H9 (cell line): ENCODE results near the gene CASQ2. TPM values are rescaled to one million over a fixed set of nuclear protein-coding genes. Genes with fewer than 3 reads are reported as not detected.

Source experiments
- DNase-seq: peaks from one replicate; pipeline ENCODE4 v3.0.0-alpha.2; 2017
- H2AFZ ChIP-seq: one replicate; pipeline ENCODE4 v1.6.1; 2013; ENCODE audit warnings: mild to moderate bottlenecking, low read length, control low read depth, moderate library complexity
- H2AK5ac ChIP-seq: 2 replicates; pipeline ENCODE4 v1.6.1; 2013; ENCODE audit warnings: low read length, control low read depth, mixed read lengths; ENCODE audit not compliant: insufficient read length
- H2BK120ac ChIP-seq: one replicate; pipeline ENCODE4 v1.6.1; 2013; ENCODE audit warnings: low read depth, mild to moderate bottlenecking, low read length, control low read depth, inconsistent platforms; ENCODE audit not compliant: poor library complexity, severe bottlenecking
- H2BK12ac ChIP-seq: 2 replicates; pipeline ENCODE4 v1.6.1; 2013; ENCODE audit warnings: low read length, control low read depth, mixed read lengths, low read depth; ENCODE audit not compliant: insufficient read length
- H2BK15ac ChIP-seq: 2 replicates; pipeline ENCODE4 v1.6.1; 2013; ENCODE audit warnings: low read depth, low read length, control low read depth
- H2BK20ac ChIP-seq: one replicate; pipeline ENCODE4 v1.6.1; 2013; ENCODE audit warnings: low read depth, mild to moderate bottlenecking, low read length, control low read depth, inconsistent platforms; ENCODE audit not compliant: poor library complexity, severe bottlenecking
- H2BK5ac ChIP-seq: 2 replicates; pipeline ENCODE4 v1.6.1; 2013; ENCODE audit warnings: low read length, control low read depth, mixed read lengths; ENCODE audit not compliant: insufficient read length
- H3K14ac ChIP-seq: 2 replicates; pipeline ENCODE4 v1.6.1; 2013; ENCODE audit warnings: low read length, control low read depth; ENCODE audit not compliant: insufficient read depth
- H3K18ac ChIP-seq: 2 replicates; pipeline ENCODE4 v1.6.1; 2013; ENCODE audit warnings: low read depth, mild to moderate bottlenecking, mixed read lengths, low read length, control low read depth; ENCODE audit not compliant: insufficient read length
- H3K23ac ChIP-seq: 2 replicates; pipeline ENCODE4 v1.6.1; 2013; ENCODE audit warnings: low read length, control low read depth, mixed read lengths, low read depth; ENCODE audit not compliant: insufficient read length
- H3K23me2 ChIP-seq: 2 replicates; pipeline ENCODE4 v1.6.1; 2013; ENCODE audit warnings: low read depth, mild to moderate bottlenecking, mixed read lengths, low read length, control low read depth; ENCODE audit not compliant: insufficient read length, poor library complexity, severe bottlenecking
- H3K27ac ChIP-seq: 2 replicates; pipeline ENCODE4 v1.5.1; 2013; ENCODE audit warnings: low read length, control low read depth, mixed read lengths, low read depth; ENCODE audit not compliant: insufficient read length
- H3K27me3 ChIP-seq: 2 replicates; pipeline ENCODE4 v1.6.1; 2013; ENCODE audit warnings: low read length, control low read depth, inconsistent platforms; ENCODE audit not compliant: insufficient read depth
- H3K4ac ChIP-seq: 2 replicates; pipeline ENCODE4 v1.6.1; 2013; ENCODE audit warnings: low read depth, mild to moderate bottlenecking, control low read depth, inconsistent platforms, low read length, moderate library complexity
- H3K4me1 ChIP-seq: 2 replicates; pipeline ENCODE4 v1.6.1; 2013; ENCODE audit warnings: low read length, control low read depth, inconsistent platforms; ENCODE audit not compliant: insufficient read depth
- H3K4me2 ChIP-seq: 2 replicates; pipeline ENCODE4 v1.6.1; 2013; ENCODE audit warnings: low read length, control low read depth, mixed read lengths; ENCODE audit not compliant: insufficient read length, insufficient read depth
- H3K56ac ChIP-seq: 2 replicates; pipeline ENCODE4 v1.6.1; 2013; ENCODE audit warnings: low read depth, mild to moderate bottlenecking, mixed read lengths, low read length, control low read depth; ENCODE audit not compliant: insufficient read length
- H3K79me1 ChIP-seq: 2 replicates; pipeline ENCODE4 v1.6.1; 2013; ENCODE audit warnings: low read depth, mild to moderate bottlenecking, moderate library complexity, low read length, control low read depth, inconsistent platforms; ENCODE audit not compliant: insufficient read depth, poor library complexity, severe bottlenecking
- H3K79me2 ChIP-seq: 2 replicates; pipeline ENCODE4 v1.6.1; 2013; ENCODE audit warnings: low read length, control low read depth, inconsistent platforms; ENCODE audit not compliant: insufficient read depth
- H3K9ac ChIP-seq: 2 replicates; pipeline ENCODE4 v1.6.1; 2013; ENCODE audit warnings: low read length, control low read depth, mixed read lengths; ENCODE audit not compliant: insufficient read length; ENCODE audit errors: extremely low read depth
- H3K9me3 ChIP-seq: one replicate; pipeline ENCODE4 v1.6.1; 2013; ENCODE audit warnings: low read depth, low read length, inconsistent platforms; ENCODE audit not compliant: control insufficient read depth
- H3T11ph ChIP-seq: one replicate; pipeline ENCODE4 v1.6.1; 2013; ENCODE audit warnings: mild to moderate bottlenecking, low read length, control low read depth, inconsistent platforms
- H4K20me1 ChIP-seq: one replicate; pipeline ENCODE4 v1.6.1; 2013; ENCODE audit not compliant: control insufficient read depth, insufficient read length, insufficient read depth
- H4K5ac ChIP-seq: 2 replicates; pipeline ENCODE4 v1.6.1; 2013; ENCODE audit warnings: low read depth, mild to moderate bottlenecking, mixed read lengths, low read length, control low read depth; ENCODE audit not compliant: insufficient read length
- H4K8ac ChIP-seq: replicated peaks from 2 replicates; pipeline ENCODE4 v1.6.1; 2013; ENCODE audit warnings: low read length, control low read depth, mixed read lengths, low read depth; ENCODE audit not compliant: insufficient read length
- H4K91ac ChIP-seq: 2 replicates; pipeline ENCODE4 v1.6.1; 2013; ENCODE audit warnings: low read depth, mild to moderate bottlenecking, moderate library complexity, mixed read lengths, low read length, control low read depth; ENCODE audit not compliant: insufficient read length
- H3K27ac Mint-ChIP-seq, 3 experiments: 2 replicates in 2 of 3; 3 replicates in 1 of 3; pipeline ENCODE4 v1.8.0; 2020 to 2021; ENCODE audit warnings: mixed read lengths in 3 of 3, mild to moderate bottlenecking in 1 of 3, moderate library complexity in 1 of 3
- H3K27me3 Mint-ChIP-seq: 2 replicates; pipeline ENCODE4 v1.8.0; 2021; ENCODE audit warnings: low read depth, mild to moderate bottlenecking, moderate library complexity, mixed read lengths
- H3K36me3 Mint-ChIP-seq, 3 experiments: 2 replicates in 2 of 3; 3 replicates in 1 of 3; pipeline ENCODE4 v1.8.0; 2020 to 2021; ENCODE audit warnings: low read depth in 3 of 3, mixed read lengths in 3 of 3; ENCODE audit not compliant: insufficient read depth in 1 of 3
- H3K4me1 Mint-ChIP-seq, 2 experiments: 2 replicates each; pipeline ENCODE4 v1.8.0; 2020; ENCODE audit warnings: mixed read lengths in 2 of 2
- H3K4me3 Mint-ChIP-seq, 2 experiments: 2 replicates in 1 of 2; 3 replicates in 1 of 2; pipeline ENCODE4 v1.8.0; 2020 to 2021; ENCODE audit warnings: mild to moderate bottlenecking in 2 of 2, mixed read lengths in 2 of 2, moderate library complexity in 1 of 2
- H3K9me3 Mint-ChIP-seq, 2 experiments: 2 replicates in 1 of 2; 3 replicates in 1 of 2; pipeline ENCODE4 v1.8.0; 2020; ENCODE audit warnings: mild to moderate bottlenecking in 2 of 2, mixed read lengths in 2 of 2, moderate library complexity in 1 of 2
- WGBS: extraction: QIAGEN DNeasy Blood & Tissue Kit; methylation state at CpG from one replicate; pipeline ENCODE4 v1.1.7; 2013; ENCODE audit warnings: missing lambda C conversion rate, low lambda C conversion rate, mixed read lengths; ENCODE audit not compliant: insufficient read length; ENCODE audit errors: extremely low coverage; 5-methylcytosine and 5-hydroxymethylcytosine counted together
- total RNA-seq: library from RNA; stranded (reverse); gene quantifications from 2 replicates; pipeline ENCODE4 v1.2.1, GENCODE V29; 2021
- TF ChIP-seq, protein P1 (sequence below): fragments of 200-600 bp; sonication (generic); conservative IDR thresholded peaks from 3 replicates; pipeline ENCODE4 v1.8.0; 2021; ENCODE audit warnings: antibody characterized with exemption, mild to moderate bottlenecking

CASQ2 gene
- total RNA-seq, 1 experiment from 2014 or later, result not detected

DNA sequence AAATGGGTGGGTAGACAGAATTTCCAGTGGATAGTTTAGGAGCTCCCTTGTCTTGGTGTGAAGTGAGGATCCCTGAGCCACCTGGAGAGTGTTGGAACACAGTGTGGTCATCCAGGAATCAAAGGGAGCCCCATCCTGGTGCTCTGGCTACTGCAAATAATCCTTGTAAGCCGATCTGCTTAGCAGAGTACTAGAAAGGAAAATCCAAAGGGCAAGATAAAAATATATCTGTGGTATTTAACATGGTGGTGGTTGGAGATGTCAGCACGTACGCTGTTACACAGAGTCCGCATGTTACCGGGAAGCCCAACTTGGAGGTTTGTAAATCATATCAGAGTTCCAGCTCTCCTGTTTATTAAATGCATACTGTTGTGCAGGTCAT is 87.8 kb downstream of the CASQ2 start:
- Histone ChIP-seq H3K79me2 (no peaks in the 10 kb centered on the region), H3K23ac (no peak overlapping the region), H3K4ac (no peak overlapping the region), H3K9me3 (no peaks in the 10 kb centered on the region), H3T11ph (no peak overlapping the region), H2BK12ac (no peak overlapping the region), H3K79me1 (no peaks in the 10 kb centered on the region), H3K56ac (no peak overlapping the region), H2BK120ac (no peak overlapping the region), H3K27me3 (no peaks in the 10 kb centered on the region), H2BK15ac (no peak overlapping the region), H4K91ac (no peak overlapping the region), H2BK5ac (no peak overlapping the region), H2BK20ac (no peak overlapping the region), H3K14ac (no peak overlapping the region), H4K20me1 (no peaks in the 10 kb centered on the region), H4K8ac (no peak overlapping the region), H4K5ac (no peak overlapping the region), H3K18ac (no peak overlapping the region), H3K4me2 (no peak overlapping the region), H3K9ac (no peak overlapping the region), H3K4me1 (no peaks in the 10 kb centered on the region), H3K23me2 (no peaks in the 10 kb centered on the region), H3K27ac (no peak overlapping the region), H2AK5ac (no peak overlapping the region), H2AFZ (no peak overlapping the region)
- no peak overlapping the region for H3K4me3 Mint-ChIP-seq
- no peaks in the 10 kb centered on the region; the same call in 1 of the 2 replicates for H3K27me3 Mint-ChIP-seq
- peak overlapping the region in 1 of 3 experiments; percentile 28; a peak in 1 of 7 replicates for H3K27ac Mint-ChIP-seq
- no CpG with 5 or more reads among the region's 5 CpGs for WGBS
- no peaks in the 10 kb centered on the region for H3K9me3 Mint-ChIP-seq
- TF ChIP-seq, protein P1, sequence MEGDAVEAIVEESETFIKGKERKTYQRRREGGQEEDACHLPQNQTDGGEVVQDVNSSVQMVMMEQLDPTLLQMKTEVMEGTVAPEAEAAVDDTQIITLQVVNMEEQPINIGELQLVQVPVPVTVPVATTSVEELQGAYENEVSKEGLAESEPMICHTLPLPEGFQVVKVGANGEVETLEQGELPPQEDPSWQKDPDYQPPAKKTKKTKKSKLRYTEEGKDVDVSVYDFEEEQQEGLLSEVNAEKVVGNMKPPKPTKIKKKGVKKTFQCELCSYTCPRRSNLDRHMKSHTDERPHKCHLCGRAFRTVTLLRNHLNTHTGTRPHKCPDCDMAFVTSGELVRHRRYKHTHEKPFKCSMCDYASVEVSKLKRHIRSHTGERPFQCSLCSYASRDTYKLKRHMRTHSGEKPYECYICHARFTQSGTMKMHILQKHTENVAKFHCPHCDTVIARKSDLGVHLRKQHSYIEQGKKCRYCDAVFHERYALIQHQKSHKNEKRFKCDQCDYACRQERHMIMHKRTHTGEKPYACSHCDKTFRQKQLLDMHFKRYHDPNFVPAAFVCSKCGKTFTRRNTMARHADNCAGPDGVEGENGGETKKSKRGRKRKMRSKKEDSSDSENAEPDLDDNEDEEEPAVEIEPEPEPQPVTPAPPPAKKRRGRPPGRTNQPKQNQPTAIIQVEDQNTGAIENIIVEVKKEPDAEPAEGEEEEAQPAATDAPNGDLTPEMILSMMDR, result no peak
- H3K4me1 Mint-ChIP-seq, result peaks cover 4 to 12% of the 10 kb centered on the region in 2 experiments
- H3K36me3 Mint-ChIP-seq, result peaks cover 2 to 28% (median 24%) of the 10 kb centered on the region in 3 experiments; a peak in 5 of 7 replicates
- DNase-seq, result no peak
